ENCODE measurements around the gene KCNG2.

GRCh38 chr18:79947881-79948610, 150.3 kb downstream of the KCNG2 start:
- TF ChIP-seq ELK1 (CRISPR knock-in tag; IDR thresholded peaks at IDR 0.05) (no peak), CTCF (IDR thresholded peaks at IDR 0.05 in 2 of 3, conservative IDR thresholded peaks at IDR 0.05 in 1 of 3; ENCODE audit: insufficient read depth in 2 of 3, low read depth in 1 of 3, low read length in 3 of 3) (no peak), HDAC2 (IDR thresholded peaks at IDR 0.05) (no peak), FOXK2 (conservative IDR thresholded peaks at IDR 0.05 in 1 of 2, IDR thresholded peaks at IDR 0.05 in 1 of 2; ENCODE audit: low read depth in 2 of 2) (no peak), CHD2 (IDR thresholded peaks at IDR 0.05; ENCODE audit: low read depth, low read length) (no peak), GMEB1 (CRISPR knock-in tag; IDR thresholded peaks at IDR 0.05) (no peak), SNAPC5 (CRISPR knock-in tag; IDR thresholded peaks at IDR 0.05) (no peak), ZFX (CRISPR knock-in tag; IDR thresholded peaks at IDR 0.05) (no peak), ZBTB33 (CRISPR knock-in tag; IDR thresholded peaks at IDR 0.05) (no peak)

Measured in K562 (cell line).